Limb (tissue), 2 donors: ENCODE results near the gene GRIK3.
A peak's percentile ranks its signal among the peaks of the same experiment; 100 is the strongest.

ENCODE experiments used
- DNase-seq, 2 donors: peaks; one replicate each; pipeline ENCODE4 v3.0.0-alpha.2; 2016; ENCODE audit errors: extremely low spot score in 2 of 2

Gene GRIK3

DNA sequence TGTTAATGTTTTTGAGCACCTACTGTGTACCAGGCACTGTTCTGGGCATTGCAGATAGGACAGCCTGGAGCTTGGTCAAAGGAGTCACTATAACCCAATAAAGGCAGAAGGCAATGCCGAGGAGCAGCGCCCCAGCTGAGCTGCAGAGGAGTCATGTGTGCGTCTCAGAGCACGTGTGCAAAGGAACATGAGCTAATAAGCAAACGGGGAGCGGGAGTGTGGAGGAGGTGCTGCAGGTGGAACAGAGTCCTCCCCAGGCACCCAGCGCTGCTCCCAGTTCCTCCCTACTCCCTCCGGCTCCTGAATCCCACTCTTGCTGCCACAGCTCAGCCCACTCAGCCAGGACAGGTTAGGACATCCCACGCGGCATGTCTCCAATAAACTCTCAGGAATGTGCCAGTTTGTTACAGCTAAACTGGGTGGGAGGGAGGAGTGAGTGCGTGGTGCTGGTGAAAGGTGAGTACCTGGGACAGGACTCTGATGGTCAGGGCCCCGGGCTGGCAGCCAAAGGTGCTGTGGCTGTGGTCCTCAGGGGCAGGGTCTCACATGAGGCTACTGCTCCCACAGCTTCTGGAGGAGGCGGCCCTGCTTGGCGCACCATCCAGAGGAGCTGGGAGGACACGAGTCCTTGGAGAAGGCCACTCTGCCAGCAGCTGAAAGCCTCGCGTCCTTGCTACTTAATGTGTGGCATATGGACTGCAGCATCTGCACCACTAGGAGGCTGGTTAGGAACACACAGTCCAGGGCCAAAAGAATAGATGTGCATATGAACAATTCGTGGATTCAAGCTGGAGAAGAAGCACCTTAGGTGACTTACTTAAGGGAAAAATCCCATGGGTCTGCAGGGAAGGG is 52.3 kb downstream of the GRIK3 start:
- no peak for DNase-seq

DNA sequence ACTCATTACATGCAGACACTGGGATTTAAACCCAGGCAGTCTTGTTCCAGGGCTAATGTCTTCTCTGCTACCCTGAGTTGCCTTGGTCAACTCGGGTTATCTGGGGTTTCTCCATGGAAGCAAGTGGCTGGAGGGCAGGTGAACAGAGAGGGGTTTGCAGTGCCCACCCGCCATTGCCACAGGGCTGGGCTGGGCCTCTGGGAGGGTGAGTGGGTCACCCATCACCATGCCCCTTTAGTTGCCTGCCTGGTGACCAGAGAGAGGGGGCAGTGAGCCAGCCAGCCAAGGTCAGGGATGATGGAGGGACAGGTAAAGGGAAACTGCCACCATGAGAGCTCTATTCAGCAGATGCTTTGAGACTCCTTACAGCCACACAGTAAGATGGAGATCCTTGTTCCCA is 53.2 kb downstream of the GRIK3 start:
- no peak for DNase-seq

DNA sequence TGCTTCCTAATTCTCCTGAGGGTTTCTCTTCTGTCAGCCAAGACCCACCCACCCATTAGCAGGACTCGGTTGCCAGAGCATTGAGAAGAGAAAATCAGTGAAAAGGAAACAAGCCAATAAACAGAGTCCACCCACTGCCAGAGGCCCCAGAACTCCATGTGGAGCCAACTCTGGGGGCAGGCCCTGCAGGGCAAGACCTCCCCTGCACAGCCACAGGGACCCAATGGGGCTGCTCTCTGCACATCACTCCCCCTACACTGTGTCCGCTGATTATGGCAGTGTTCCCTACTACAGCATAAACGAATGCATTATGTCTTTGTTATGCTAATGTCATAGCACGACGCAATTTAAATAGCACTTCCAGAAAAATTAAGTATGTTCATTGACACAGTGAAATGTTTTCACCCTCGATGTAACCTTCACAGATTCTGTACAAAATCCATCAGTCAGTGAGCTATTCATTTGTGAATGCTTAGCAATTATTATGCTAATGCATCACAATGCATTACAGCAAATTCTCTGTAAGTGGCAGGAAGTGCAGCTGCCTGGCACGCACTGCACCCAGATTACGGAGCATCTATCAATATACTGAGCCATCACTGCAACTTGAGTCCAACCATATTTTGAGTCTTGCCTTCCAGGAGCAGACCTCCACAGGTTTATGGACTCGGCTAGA is 56.4 kb downstream of the GRIK3 start:
- DNase-seq = no peak

DNA sequence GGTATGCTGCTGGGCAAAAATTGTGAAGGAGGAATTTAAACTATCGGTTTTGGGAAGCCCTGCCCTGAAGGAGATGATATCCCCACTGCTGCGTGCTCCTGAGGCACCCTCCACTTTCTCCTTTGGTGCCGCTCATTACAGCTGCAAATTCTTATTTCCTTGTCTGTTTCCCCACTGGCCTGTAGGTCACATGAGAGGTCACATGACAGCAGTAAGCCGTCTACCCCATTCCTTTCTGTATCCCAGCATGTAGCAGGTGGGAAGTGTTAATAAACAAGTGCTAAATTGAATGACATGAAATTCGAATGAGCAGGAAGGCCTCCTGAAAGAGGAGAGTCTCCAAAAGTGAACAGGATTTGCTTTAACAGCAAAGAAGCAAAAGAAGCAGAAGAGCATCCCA is 58.7 kb downstream of the GRIK3 start:
- DNase-seq = no peak

DNA sequence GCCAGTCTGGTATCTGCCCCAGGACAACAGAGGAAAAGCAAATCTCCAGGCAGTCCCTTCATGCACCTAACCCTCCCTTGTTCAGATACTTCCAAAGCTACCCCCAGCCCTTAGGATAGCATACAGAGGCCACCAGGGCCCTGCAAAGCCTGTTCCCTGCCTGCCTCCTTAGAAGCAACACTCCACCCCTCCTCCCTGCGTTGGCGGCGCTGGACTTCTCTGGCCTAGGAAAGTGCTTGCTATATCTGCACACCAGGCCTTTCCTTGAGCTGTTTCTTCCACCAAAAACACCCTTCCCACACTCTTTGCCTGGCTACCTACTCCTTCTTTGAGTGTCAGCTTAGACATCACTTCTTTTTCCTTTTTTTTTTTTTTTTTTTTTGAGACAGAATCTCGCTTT is 61.3 kb downstream of the GRIK3 start:
- no peak for DNase-seq

DNA sequence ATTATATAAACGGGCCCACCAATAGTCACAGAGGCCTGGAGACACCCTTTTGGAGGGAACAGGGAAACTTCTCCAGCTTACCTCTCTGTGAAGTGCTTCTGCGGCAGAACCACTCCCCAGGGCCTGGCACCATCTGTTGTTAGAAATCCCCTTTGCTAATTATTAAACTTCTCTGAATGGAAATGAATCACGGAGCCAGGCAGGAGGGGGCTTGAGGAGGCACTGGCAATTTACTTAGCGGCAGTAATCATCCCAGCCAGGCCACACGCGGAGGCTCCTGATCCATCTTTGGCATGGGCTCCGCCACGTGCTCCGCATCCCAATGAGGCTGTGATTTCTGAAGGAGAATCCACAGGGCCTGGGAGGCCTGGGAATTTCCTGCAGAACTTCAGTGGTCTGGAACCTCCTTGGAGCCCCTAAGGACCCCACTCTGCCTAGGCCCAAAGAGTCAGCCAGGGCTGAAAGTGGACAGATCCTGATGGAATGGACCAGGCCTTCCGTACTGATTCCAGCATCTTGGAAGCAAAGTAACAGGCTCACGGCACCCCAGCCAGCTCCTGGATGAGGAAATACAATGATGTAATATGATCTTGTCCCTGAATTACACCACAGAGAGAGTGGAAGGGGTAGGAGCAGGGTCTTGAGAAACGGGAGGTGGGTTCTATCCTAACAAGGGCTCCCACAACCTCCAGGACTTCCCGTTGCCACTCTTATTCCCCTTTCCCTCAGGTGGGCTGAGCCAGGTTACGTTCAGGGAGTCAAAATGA is 62.3 kb downstream of the GRIK3 start:
- DNase-seq = no peak

DNA sequence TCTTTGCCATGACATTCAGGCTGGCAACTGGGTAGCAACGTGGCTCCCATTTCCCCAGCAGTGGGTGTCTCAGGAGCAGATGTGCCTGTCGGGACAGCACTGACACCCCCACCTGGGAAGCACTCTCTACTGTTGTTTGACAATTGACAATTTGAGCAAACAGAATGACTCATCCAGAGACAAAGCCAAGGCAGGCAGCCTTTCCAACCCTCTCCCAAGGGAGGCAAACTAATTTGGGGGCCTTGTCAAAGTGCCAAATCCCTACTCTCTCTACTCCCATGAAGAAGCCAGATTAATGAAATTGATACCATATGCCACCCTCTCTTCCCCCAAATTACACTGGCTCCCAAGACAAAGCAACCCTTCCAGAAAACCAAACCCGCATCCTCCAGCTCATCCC is 65.6 kb downstream of the GRIK3 start:
- DNase-seq = no peak

DNA sequence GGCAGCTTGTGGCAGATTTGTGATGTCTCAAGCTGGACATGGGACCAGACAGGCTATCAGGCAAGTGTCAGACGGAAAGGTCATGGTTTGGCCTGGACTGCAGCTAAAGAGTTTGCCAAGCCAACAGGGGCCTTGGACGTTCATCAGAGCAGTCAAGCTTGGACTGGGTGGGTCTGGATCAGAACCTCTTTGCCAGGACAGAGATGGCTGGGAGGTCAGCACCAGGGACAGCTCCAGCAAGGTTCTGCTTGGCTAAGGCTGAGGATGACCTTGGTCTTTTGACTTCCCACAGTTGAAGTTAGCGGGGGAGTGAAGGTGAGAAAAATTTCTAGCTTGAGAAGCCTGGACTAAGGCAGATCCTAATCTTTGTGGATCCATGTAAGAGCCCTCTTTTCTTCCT is 68.1 kb downstream of the GRIK3 start:
- DNase-seq = peak in 1 of 2 donors; percentile 59

DNA sequence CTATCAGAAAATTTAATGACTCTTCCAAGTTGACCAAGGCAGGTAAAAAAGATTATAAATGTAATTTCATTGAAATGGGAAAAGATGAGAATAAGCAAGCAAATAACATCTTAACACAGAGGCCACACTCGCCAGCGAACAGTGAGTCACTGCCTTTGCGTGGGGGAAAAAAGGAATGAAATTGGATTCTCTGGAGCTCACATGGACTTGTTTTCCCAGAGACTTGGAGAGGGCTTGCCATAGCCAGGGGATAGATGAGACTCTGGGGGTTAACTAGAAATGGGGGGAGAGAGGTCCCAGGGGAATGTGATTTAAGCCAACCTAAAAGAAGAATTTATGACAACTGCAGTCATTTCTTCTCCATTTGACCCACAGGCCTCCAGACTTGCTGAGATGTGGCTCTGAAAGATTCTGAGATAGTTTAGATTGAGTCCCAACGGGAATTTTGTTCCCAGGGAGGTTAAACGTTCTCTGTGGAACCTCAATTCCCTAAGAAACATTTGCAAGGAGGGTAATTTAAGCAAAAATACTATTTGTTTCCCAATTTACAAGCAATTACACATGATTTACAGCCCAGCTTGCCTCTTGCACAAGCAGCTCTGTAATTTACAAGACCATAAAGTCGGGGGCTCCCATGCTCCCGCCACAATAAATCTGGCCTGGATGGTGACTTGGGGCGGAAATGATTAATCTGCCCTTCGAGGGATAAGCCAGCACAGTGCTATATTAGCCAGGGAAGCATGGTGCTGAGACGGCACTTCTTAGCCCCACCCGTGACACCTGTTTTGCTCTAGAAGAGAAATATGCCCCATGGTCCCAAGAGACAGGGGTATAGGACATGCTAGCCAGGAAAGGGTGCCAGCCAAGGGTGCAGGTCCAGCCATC is 68.8 kb downstream of the GRIK3 start:
- DNase-seq = no peak

DNA sequence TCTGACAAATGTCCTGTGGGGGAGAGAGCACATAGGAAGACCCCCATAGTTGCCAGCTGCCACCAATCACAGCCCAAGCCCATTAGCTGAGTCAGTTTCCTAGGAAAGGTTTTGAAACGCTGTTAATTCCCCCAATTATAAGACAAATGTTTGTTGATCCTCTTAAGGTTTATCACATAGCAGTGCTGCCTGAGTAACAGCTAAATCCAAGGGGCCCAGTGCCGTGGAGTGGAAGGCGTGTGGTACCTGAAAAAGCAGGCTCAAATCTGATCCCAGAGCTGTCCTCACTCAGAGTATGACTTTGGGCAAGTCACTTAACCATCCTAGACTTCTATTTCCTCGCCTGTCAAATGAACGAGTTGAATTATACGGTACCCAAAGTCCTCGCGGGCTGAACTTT is 69.5 kb downstream of the GRIK3 start:
- DNase-seq = no peak

DNA sequence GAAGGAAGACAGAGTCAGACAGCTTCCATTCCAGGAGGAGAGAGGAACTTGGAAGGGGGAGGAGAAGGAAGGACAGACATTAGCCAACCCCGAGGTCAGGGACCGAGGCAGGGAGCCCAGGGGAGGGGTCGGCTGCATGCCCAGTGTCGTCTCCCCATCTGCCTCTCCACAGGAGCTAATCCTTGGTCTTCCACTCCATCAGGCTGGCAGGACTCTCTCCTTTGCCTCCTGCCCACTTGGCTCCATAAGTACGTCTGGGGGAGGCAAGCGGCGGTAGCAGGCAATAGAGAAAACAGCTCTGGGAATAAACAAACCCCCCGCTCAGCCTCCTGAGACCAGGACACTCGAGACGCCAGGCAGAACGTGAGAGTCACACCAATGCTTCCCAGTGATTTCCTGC is 71.3 kb downstream of the GRIK3 start:
- DNase-seq = no peak

DNA sequence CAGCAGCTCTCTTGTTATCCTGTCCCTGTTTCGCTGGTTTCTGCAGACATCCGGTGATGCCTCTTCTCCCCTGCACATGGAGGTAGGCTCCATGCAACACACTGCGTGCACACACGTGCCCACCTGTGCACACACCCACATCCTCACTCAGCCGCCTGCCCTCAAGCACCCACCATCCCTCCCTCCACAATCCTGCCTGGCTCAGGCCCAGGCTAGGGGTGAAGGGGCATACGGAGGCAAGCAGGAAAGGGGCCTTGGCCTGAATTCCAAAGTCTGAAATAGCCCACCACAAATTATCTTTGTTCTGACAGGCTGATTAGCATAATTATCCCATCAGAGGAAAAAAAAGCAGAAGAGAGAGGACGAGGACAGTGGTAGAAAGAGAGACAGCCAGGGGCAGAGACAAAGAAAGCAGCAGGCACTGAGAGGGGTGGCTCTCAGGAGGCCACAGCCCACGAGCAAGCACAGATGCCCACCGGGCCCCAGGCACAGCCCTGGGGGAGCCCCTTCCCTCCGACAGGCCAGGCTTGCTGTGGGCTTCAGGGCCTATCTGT is 73.2 kb downstream of the GRIK3 start:
- no peak for DNase-seq

DNA sequence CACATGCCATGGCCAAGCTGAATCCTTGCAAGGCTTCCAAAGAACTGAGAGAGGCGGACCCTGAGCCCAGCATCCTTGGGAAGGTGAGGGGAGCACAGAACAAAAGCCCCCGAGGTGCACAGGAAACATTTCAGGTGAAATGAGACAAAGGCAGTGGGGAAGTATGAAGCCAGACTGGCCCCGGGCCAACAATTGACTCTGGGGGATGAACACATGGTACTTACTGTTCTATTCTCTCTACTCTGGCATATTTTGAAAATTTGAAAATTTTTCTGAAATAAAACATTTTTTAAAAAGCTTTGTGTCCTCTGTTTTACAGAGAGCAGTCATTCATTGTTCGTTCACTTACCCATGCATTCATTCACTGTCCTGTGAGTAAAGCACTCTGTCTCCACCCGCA is 77.7 kb downstream of the GRIK3 start:
- no peak for DNase-seq

DNA sequence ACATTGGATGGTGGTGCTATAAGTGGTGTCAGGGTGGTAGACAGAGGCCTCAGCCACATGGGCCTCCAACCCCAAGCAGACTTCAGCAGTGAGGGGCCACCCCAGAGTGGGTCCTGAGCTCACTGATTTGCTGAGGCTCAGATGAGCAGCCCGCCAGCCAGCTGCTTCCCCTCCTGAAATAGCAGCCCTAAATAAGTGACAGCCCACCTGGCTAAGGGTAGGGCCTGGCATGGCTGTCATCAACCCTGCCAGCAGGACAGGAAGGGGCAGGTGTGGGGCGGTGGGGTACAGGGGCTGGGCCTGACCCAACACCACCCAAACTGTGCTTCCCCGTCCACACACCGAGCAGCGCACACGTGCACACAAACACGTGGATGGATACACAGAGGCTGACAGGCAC is 79.3 kb downstream of the GRIK3 start:
- DNase-seq = no peak

DNA sequence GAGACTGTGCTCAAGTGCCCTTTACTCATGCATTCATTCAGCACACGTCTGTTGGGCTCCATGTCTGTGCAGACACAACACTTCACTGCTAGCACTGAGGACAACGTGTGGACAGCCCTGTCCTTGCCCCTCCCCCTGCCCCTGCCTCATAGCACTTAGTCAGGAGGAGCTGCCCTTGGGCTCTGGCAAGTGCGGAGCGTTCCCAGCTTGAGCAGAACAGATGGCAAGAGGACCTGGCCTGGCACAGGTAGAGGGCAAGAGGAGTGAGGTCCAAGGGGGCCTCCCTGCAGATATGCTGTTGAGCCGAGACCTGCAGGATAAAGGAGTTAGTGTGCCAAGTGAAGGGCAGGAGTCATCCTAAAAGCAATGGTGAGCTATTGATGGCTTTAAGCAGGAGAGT is 81.3 kb downstream of the GRIK3 start:
- DNase-seq = no peak

DNA sequence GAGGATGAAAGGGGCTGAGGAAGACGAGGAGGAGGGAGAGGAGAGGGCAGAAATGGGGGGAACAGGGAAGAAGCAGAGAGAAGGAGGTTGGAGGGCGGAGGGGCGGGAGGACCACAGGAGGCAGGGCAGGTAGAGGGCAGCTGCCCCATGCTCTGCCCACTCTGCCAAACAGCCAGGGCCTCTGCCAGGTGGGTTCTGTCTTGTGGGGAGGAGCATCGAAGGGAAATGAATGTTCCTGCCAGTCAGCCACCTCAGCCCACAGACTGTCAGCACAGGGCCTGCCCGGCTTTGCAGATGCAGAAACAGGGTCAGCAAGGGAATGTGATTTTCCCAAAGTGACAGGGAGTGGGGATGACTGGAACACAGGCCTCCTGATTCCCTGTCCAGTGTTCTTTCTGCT is 82.6 kb downstream of the GRIK3 start:
- DNase-seq = no peak

DNA sequence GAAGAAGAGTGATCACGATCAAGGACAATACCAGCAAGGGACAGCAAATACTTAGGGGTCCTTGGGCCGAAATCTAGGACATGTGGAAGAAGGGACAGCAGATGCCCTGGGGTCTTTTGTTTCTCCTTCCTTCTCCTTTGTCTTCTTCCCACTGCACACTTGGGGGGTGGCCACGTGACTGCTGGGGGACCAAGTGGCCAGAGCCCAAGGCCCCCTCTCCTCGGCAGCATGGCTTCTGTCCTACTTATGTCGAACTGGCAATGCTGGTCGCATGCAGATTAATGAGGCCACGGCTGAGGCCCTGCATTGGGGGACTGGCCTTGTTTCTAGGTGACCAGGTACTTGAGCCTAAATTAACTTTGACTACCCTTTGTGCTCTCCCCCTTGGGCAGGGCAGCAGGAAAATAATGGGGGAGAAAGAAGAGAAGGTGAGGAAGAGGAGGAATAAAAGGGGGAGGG is 83.0 kb downstream of the GRIK3 start:
- DNase-seq = no peak

DNA sequence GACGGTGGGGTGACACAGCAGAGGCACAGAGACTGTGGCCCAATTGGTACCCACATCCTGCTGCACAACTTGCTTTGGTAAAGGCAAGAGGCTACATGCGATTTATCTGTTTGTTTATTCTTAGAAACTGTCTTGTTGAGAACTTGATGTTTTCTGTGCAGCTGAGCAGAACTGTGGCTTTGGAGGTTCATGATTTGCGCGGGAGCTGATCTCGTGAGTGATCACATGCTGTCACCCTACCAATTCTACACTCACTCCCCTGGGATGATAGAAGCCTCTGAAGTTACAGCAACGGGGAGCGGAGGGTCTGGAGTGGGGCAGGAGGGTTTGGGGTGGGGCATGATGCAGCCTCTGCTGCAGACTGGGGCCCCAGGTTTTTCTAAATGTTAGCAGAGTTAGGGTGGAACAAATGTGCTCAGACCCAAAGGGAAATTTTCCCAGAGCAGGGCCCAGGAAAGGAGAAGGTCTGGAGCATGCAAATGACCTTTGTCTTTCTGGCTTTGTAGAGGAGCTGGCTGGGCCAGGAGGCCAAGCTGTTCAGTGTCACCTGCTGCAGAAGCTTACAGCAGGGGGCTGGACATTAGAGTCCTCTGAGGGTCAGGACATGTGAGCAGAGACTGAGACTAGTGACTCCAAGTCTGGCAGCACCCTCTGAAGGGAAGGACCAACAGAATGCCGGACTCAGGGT is 83.6 kb downstream of the GRIK3 start:
- DNase-seq = no peak

DNA sequence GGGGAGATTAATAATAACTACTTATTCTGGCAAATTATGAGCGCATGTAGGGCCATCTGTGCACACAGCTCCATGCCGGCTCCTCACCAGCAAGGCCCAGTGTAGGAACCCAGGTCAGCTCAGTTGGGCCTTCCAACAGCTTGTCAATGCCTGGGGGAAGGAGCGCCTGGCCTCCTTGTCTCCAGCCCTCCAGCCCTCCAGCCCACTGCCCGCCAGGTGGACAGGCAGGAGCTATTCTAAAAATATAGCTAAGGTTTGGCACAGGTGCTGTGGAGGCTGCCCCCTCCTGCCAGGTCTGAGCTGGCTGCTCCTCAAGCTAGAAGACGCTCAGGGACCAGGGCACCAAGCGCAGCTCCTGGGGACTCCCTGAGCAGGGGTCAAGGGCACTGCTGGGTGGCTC is 85.7 kb downstream of the GRIK3 start:
- DNase-seq = no peak

DNA sequence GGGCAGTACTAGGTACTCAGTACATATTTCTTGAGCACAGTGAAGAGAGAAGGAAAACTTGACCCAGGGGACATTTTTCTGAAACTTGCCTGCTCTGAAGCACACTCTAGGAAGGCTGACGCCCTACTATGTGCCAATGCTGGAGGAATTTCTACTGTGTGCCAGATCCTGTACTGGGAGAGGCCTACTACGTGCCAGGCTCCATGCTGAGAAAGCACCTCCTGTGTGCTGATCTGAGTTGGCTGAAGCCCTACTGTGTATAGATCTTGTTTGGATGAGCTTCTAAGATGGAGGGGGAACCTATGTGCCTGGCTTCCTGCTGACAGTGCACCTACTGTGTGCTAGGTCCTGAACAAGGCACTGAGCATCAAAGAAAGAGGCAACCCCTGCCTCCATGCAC is 86.2 kb downstream of the GRIK3 start:
- no peak for DNase-seq
